NCI-H226 (cell line): ENCODE results near the gene PLOD3.
"Not testable (repeated sequence)": the region's sequence is repeated elsewhere in the genome, so short reads cannot be mapped to it uniquely, and the experiment has no call there.

Source experiments
- DNase-seq: peaks from one replicate; pipeline ENCODE4 v3.0.0-alpha.2; 2015

The PLOD3 gene

GRCh38 chr7:101208794-101209193, 8.6 kb downstream of the PLOD3 start:
- DNase-seq, result no peak

GRCh38 chr7:101207459-101207858, 9.9 kb downstream of the PLOD3 start:
- DNase-seq, result no peak

- DNase-seq, result no peak
These were observed 10.7 kb downstream of the PLOD3 start for GRCh38 chr7:101206665-101207042.

GRCh38 chr7:101205901-101206664, 11.3 kb downstream of the PLOD3 start:
- DNase-seq, result no peak

GRCh38 chr7:101203740-101204738, 13.3 kb downstream of the PLOD3 start:
- not testable (repeated sequence) for DNase-seq

GRCh38 chr7:101202603-101202918, 14.8 kb downstream of the PLOD3 start:
- no peak for DNase-seq

- DNase-seq, result no peak
These were observed 15.4 kb downstream of the PLOD3 start for GRCh38 chr7:101201695-101202602.

- no peak for DNase-seq
These were observed 16.4 kb downstream of the PLOD3 start, which contains the start of gene MOGAT3 for GRCh38 chr7:101200862-101201599. Gene MOGAT3, minus strand, starts transcription at chr7:101201036. Its CDS starts 182 bp downstream, at chr7:101200854.

- DNase-seq, result no peak
These were observed 16.9 kb downstream of the PLOD3 start for GRCh38 chr7:101200504-101200861.

GRCh38 chr7:101199522-101199921, 17.9 kb downstream of the PLOD3 start:
- not testable (repeated sequence) for DNase-seq

GRCh38 chr7:101198476-101198875, 18.9 kb downstream of the PLOD3 start:
- DNase-seq, result no peak

GRCh38 chr7:101197991-101198390, 19.4 kb downstream of the PLOD3 start:
- DNase-seq, result no peak

- DNase-seq, result no peak
These were observed 21.5 kb downstream of the PLOD3 start for GRCh38 chr7:101195884-101196283.

- no peak for DNase-seq
These were observed 28.3 kb downstream of the PLOD3 start for GRCh38 chr7:101189109-101189508.

GRCh38 chr7:101186844-101187428, 30.4 kb downstream of the PLOD3 start:
- no peak for DNase-seq

- DNase-seq, result no peak
These were observed 31.2 kb downstream of the PLOD3 start for GRCh38 chr7:101186194-101186593.

- DNase-seq, result peak; percentile 77
These were observed 32.0 kb downstream of the PLOD3 start for GRCh38 chr7:101185258-101185839.

GRCh38 chr7:101180130-101180755, 37.1 kb downstream of the PLOD3 start, which contains the start of gene NAT16:
Gene NAT16, minus strand, starts transcription at chr7:101180293. Its CDS starts 5,486 bp downstream, at chr7:101174807.
- no peak for DNase-seq

- DNase-seq, result no peak
These were observed 37.7 kb downstream of the PLOD3 start for GRCh38 chr7:101179713-101180112.

- no peak for DNase-seq
These were observed 38.3 kb downstream of the PLOD3 start for GRCh38 chr7:101179117-101179516.

GRCh38 chr7:101177644-101178043, 39.7 kb downstream of the PLOD3 start:
- no peak for DNase-seq
